HCT116 (cell line): ENCODE data around the gene TMEM62.

ENCODE experiments used
- CTCF ChIP-seq, 3 experiments: fragments of 200-600 bp in 1 of 3; sonication (generic) in 1 of 3; IDR thresholded peaks in 2 of 3; conservative IDR thresholded peaks in 1 of 3; 2 replicates each; pipeline ENCODE4 v1.5.1; 2012 to 2017; ENCODE audit warnings: low read depth in 2 of 3, low read length in 2 of 3, antibody characterized with exemption in 1 of 3, borderline replicate concordance in 1 of 3, control low read depth in 1 of 3, mild to moderate bottlenecking in 1 of 3, mixed read lengths in 1 of 3, mixed run types in 1 of 3, moderate library complexity in 1 of 3; ENCODE audit not compliant: insufficient read depth in 1 of 3
- MAX ChIP-seq: IDR thresholded peaks from 2 replicates; pipeline ENCODE4 v1.6.1; 2012
- POLR2AphosphoS5 ChIP-seq: IDR thresholded peaks from 2 replicates; pipeline ENCODE4 v1.6.1; 2011; ENCODE audit warnings: mild to moderate bottlenecking, low read depth, low read length, moderate library complexity
- REST ChIP-seq: IDR thresholded peaks from 2 replicates; pipeline ENCODE4 v1.6.1; 2012; ENCODE audit warnings: low read depth
- ZBTB33 ChIP-seq: IDR thresholded peaks from 2 replicates; pipeline ENCODE4 v1.6.1; 2011; ENCODE audit warnings: mild to moderate bottlenecking, low read length, moderate library complexity; ENCODE audit not compliant: insufficient replicate concordance; ENCODE audit errors: extremely low read depth

- TF ChIP-seq CTCF (IDR thresholded peaks at IDR 0.05 in 2 of 3, conservative IDR thresholded peaks at IDR 0.05 in 1 of 3; ENCODE audit: borderline replicate concordance in 1 of 3, insufficient read depth in 1 of 3, low read depth in 2 of 3, low read length in 2 of 3) (no peak), MAX (no peak), ZBTB33 (no peak), POLR2AphosphoS5 (no peak), REST (no peak)
These were observed 52.6 kb downstream of the TMEM62 start for GRCh38 chr15:43186003-43186353.
